Activated CD4-positive, alpha-beta T cell treated with anti-CD3 and anti-CD28 coated beads, Interleukin-2, Interleukin-4, amounts not matched to agents 100 ng/mL and 50 ng/mL, durations not matched to agents 16 hours and 8 hours (primary cell): ENCODE results near the gene SECTM1.

Experiments
- DNase-seq: peaks from one replicate; pipeline ENCODE4 v3.0.0-alpha.2; 2020; ENCODE audit warnings: low spot score

The SECTM1 gene

GRCh38 chr17:82315703-82316358 lies 17.7 kb downstream of the SECTM1 start:
- DNase-seq = no peak

- no peak for DNase-seq
Observed at GRCh38 chr17:82314727-82315605, 18.6 kb downstream of the SECTM1 start.

- no peak for DNase-seq
Observed at GRCh38 chr17:82314012-82314726, 19.4 kb downstream of the SECTM1 start.

GRCh38 chr17:82313195-82314011 lies 20.2 kb downstream of the SECTM1 start:
- DNase-seq = no peak

- no peak for DNase-seq
Observed at GRCh38 chr17:82311971-82312370, 21.6 kb downstream of the SECTM1 start.

- DNase-seq = no peak
Observed at GRCh38 chr17:82310877-82311276, 22.7 kb downstream of the SECTM1 start.

- DNase-seq = no peak
Observed at GRCh38 chr17:82309656-82310570, 23.7 kb downstream of the SECTM1 start.

GRCh38 chr17:82305727-82306300 lies 27.8 kb downstream of the SECTM1 start:
- no peak for DNase-seq

GRCh38 chr17:82304826-82305726 lies 28.5 kb downstream of the SECTM1 start:
- DNase-seq = no peak

- no peak for DNase-seq
Observed at GRCh38 chr17:82303944-82304808, 29.4 kb downstream of the SECTM1 start.

- DNase-seq = no peak
Observed at GRCh38 chr17:82302991-82303943, 30.3 kb downstream of the SECTM1 start.

GRCh38 chr17:82302568-82302963 lies 31.0 kb downstream of the SECTM1 start:
- no peak for DNase-seq

GRCh38 chr17:82301916-82302567 lies 31.5 kb downstream of the SECTM1 start:
- DNase-seq = peak; percentile 57

- DNase-seq = no peak
Observed at GRCh38 chr17:82301300-82301915, 32.2 kb downstream of the SECTM1 start.

- DNase-seq = peak; percentile 56
Observed at GRCh38 chr17:82300707-82301270, 32.8 kb downstream of the SECTM1 start.

- no peak for DNase-seq
Observed at GRCh38 chr17:82300228-82300627, 33.3 kb downstream of the SECTM1 start.
